ENCODE data around the gene DACT2. TPM values are rescaled to one million over a fixed set of nuclear protein-coding genes. Genes with fewer than 3 reads are reported as not detected.
"Not testable (repeated sequence)": the region's sequence is repeated elsewhere in the genome, so short reads cannot be mapped to it uniquely, and the experiment has no call there.

DACT2 gene
- polyA plus RNA-seq, 3 donors, result 25.0 to 29.2 (median 28.7) TPM

GRCh38 chr6:168356872-168357271, 37.3 kb upstream of the DACT2 start:
- not testable (repeated sequence) for DNase-seq

GRCh38 chr6:168355716-168356522, 36.3 kb upstream of the DACT2 start:
- DNase-seq, result peak; percentile 55

- no peak for DNase-seq
Measured at GRCh38 chr6:168354338-168354737, 34.8 kb upstream of the DACT2 start.

- no peak for DNase-seq
Measured at GRCh38 chr6:168353041-168353440, 33.5 kb upstream of the DACT2 start.

GRCh38 chr6:168352096-168352495, 32.5 kb upstream of the DACT2 start:
- no peak for DNase-seq

- DNase-seq, result no peak
Measured at GRCh38 chr6:168349718-168350210, 30.2 kb upstream of the DACT2 start.

GRCh38 chr6:168348186-168348585, 28.6 kb upstream of the DACT2 start:
- no peak for DNase-seq

GRCh38 chr6:168347615-168348014, 28.0 kb upstream of the DACT2 start:
- DNase-seq, result no peak

- DNase-seq, result no peak
Measured at GRCh38 chr6:168347053-168347452, 27.5 kb upstream of the DACT2 start.

GRCh38 chr6:168345896-168346754, 26.5 kb upstream of the DACT2 start:
- no peak for DNase-seq

- DNase-seq, result no peak
Measured at GRCh38 chr6:168345266-168345665, 25.7 kb upstream of the DACT2 start.

- DNase-seq, result no peak
Measured at GRCh38 chr6:168344338-168344737, 24.8 kb upstream of the DACT2 start.

GRCh38 chr6:168343239-168344150, 23.9 kb upstream of the DACT2 start:
- no peak for DNase-seq

- DNase-seq, result no peak
Measured at GRCh38 chr6:168342636-168343035, 23.1 kb upstream of the DACT2 start.

GRCh38 chr6:168341280-168341900, 21.8 kb upstream of the DACT2 start:
- DNase-seq, result no peak

GRCh38 chr6:168340819-168341218, 21.2 kb upstream of the DACT2 start:
- DNase-seq, result no peak

GRCh38 chr6:168338777-168339176, 19.2 kb upstream of the DACT2 start:
- no peak for DNase-seq

- no peak for DNase-seq
Measured at GRCh38 chr6:168336967-168337366, 17.4 kb upstream of the DACT2 start.

GRCh38 chr6:168333989-168334388, 14.4 kb upstream of the DACT2 start:
- no peak for DNase-seq

GRCh38 chr6:168333491-168333890, 13.9 kb upstream of the DACT2 start:
- DNase-seq, result no peak

- no peak for DNase-seq
Measured at GRCh38 chr6:168333039-168333438, 13.5 kb upstream of the DACT2 start.
